HCT116 (cell line): Measurements from ENCODE around the gene INPP5D. TPM values are rescaled to one million over a fixed set of nuclear protein-coding genes. Genes with fewer than 3 reads are reported as not detected.

Source experiments
- ATAC-seq: fragments of 200-7000 bp; cut with Tn5 transposase; 2 replicates; pipeline ENCODE4 v1.9.1; 2020; ENCODE audit warnings: mild to moderate bottlenecking, moderate library complexity
- BruUV-seq: library from RNA; stranded (reverse); fragments of 400-500 nt; replicated peaks from 2 replicates; lab custom pipeline; 2021; lab: Mats Ljungman, UMichigan
- CTCF ChIA-PET: fragments of 300-600 bp; sonication (Branson Sonifier 250); formaldehyde crosslinking; loops from one replicate; lab custom pipeline; 2021; ENCODE audit warnings: antibody characterized with exemption; lab: Charles Lee
- POLR2A ChIA-PET: fragments of 300-600, 350-600 bp; sonication (Branson Sonifier 250); formaldehyde crosslinking; loops from one replicate; lab custom pipeline; 2021; ENCODE audit warnings: antibody characterized with exemption; lab: Charles Lee
- RAD21 ChIA-PET, 2 experiments: fragments of 300-600 bp; sonication (Branson Sonifier 250); formaldehyde crosslinking; loops; one replicate each; lab custom pipeline; 2023; ENCODE audit warnings: low total read pairs in 2 of 2; ENCODE audit not compliant: uncharacterized antibody in 2 of 2, unreplicated experiment in 2 of 2, low non-redundant PET in 1 of 2; lab: Charles Lee
- DNase-seq: peaks from one replicate; pipeline ENCODE4 v3.0.0-alpha.2; 2010; ENCODE audit warnings: low read depth, low spot score
- H2AFZ ChIP-seq: fragments of 200-600 bp; shearing (Covaris generic), sonication (generic); 2 replicates; pipeline ENCODE4 v1.6.1; 2017; ENCODE audit warnings: low read depth, mixed run types, mixed read lengths, antibody characterized with exemption, low read length; ENCODE audit not compliant: poor library complexity, severe bottlenecking
- H3K27ac ChIP-seq: 2 replicates; pipeline ENCODE4 v1.5.1; 2012; ENCODE audit warnings: low read depth, low read length
- H3K27me3 ChIP-seq: fragments of 200-600 bp; sonication (generic); 2 replicates; pipeline ENCODE4 v1.6.1; 2016; ENCODE audit warnings: mixed run types, low read length, mixed read lengths; ENCODE audit not compliant: insufficient read depth
- H3K36me3 ChIP-seq, 2 experiments: fragments of 200-500 bp in 1 of 2; fragments of 200-600 bp in 1 of 2; sonication (Bioruptor generic) in 1 of 2; sonication (generic) in 1 of 2; 2 replicates each; pipeline versions ENCODE4 v1.5.1 to v1.6.1; 2014 to 2016; ENCODE audit warnings: low read length in 2 of 2, inconsistent platforms in 1 of 2, mixed read lengths in 1 of 2, mixed run types in 1 of 2; ENCODE audit not compliant: insufficient read depth in 2 of 2, control insufficient read depth in 1 of 2
- H3K4me1 ChIP-seq, 2 experiments: fragments of 200-600 bp in 1 of 2; sonication (generic) in 1 of 2; 2 replicates each; pipeline versions ENCODE4 v1.5.1 to v1.6.1; 2012 to 2017; ENCODE audit warnings: low read length in 2 of 2, inconsistent platforms in 1 of 2, mild to moderate bottlenecking in 1 of 2, mixed read lengths in 1 of 2, mixed run types in 1 of 2, moderate library complexity in 1 of 2; ENCODE audit not compliant: insufficient read depth in 2 of 2, control insufficient read depth in 1 of 2
- H3K4me2 ChIP-seq: fragments of 200-600 bp; sonication (generic); 2 replicates; pipeline ENCODE4 v1.6.1; 2017; ENCODE audit warnings: mixed run types, low read length, mixed read lengths
- H3K4me3 ChIP-seq, 2 experiments: fragments of 200-600 bp in 1 of 2; sonication (generic) in 1 of 2; replicated peaks in 1 of 2; 2 replicates each; pipeline ENCODE4 v1.5.1; 2011 to 2016; ENCODE audit warnings: low read length in 2 of 2, control low read depth in 1 of 2, low read depth in 1 of 2, mild to moderate bottlenecking in 1 of 2, mixed read lengths in 1 of 2, mixed run types in 1 of 2
- H3K79me2 ChIP-seq: fragments of 200-600 bp; sonication (generic); 2 replicates; pipeline ENCODE4 v1.6.1; 2017; ENCODE audit warnings: mild to moderate bottlenecking, mixed run types, low read length, moderate library complexity, mixed read lengths; ENCODE audit not compliant: insufficient read depth
- H3K9ac ChIP-seq: fragments of 200-600 bp; sonication (generic); 2 replicates; pipeline ENCODE4 v1.6.1; 2016; ENCODE audit warnings: low read length, mixed read lengths
- H3K9me2 ChIP-seq: fragments of 200-600 bp; sonication (generic), shearing (Covaris generic); 2 replicates; pipeline ENCODE4 v1.6.1; 2017; ENCODE audit warnings: mixed run types, mild to moderate bottlenecking, moderate library complexity; ENCODE audit not compliant: insufficient read depth
- H3K9me3 ChIP-seq, 2 experiments: fragments of 200-500 bp in 1 of 2; fragments of 200-600 bp in 1 of 2; sonication (Bioruptor generic) in 1 of 2; sonication (generic) in 1 of 2; 2 replicates each; pipeline ENCODE4 v1.6.1; 2014 to 2017; ENCODE audit warnings: low read length in 2 of 2, mixed read lengths in 2 of 2, inconsistent platforms in 1 of 2, low read depth in 1 of 2, mild to moderate bottlenecking in 1 of 2, mixed run types in 1 of 2, moderate library complexity in 1 of 2; ENCODE audit not compliant: control insufficient read depth in 1 of 2, insufficient read depth in 1 of 2
- H4K20me1 ChIP-seq: fragments of 200-600 bp; sonication (generic), shearing (Covaris generic); 2 replicates; pipeline ENCODE4 v1.6.1; 2017; ENCODE audit warnings: mixed run types, mild to moderate bottlenecking, moderate library complexity; ENCODE audit not compliant: insufficient read depth
- ATF3 ChIP-seq: IDR thresholded peaks from 2 replicates; pipeline ENCODE4 v1.6.1; 2012
- CBX3 ChIP-seq: IDR thresholded peaks from 2 replicates; pipeline ENCODE4 v1.6.1; 2012; ENCODE audit warnings: low read depth
- CEBPB ChIP-seq: IDR thresholded peaks from 2 replicates; pipeline ENCODE4 v1.6.1; 2012; ENCODE audit warnings: low read depth
- CTCF ChIP-seq, 3 experiments: fragments of 200-600 bp in 1 of 3; sonication (generic) in 1 of 3; IDR thresholded peaks in 2 of 3; conservative IDR thresholded peaks in 1 of 3; 2 replicates each; pipeline ENCODE4 v1.5.1; 2012 to 2017; ENCODE audit warnings: low read depth in 2 of 3, low read length in 2 of 3, antibody characterized with exemption in 1 of 3, borderline replicate concordance in 1 of 3, control low read depth in 1 of 3, mild to moderate bottlenecking in 1 of 3, mixed read lengths in 1 of 3, mixed run types in 1 of 3, moderate library complexity in 1 of 3; ENCODE audit not compliant: insufficient read depth in 1 of 3
- EZH2 ChIP-seq: fragments of 200-600 bp; sonication (generic); IDR thresholded peaks from 2 replicates; pipeline ENCODE4 v1.6.1; 2017; ENCODE audit warnings: antibody characterized with exemption, mixed run types
- EZH2phosphoT487 ChIP-seq: fragments of 200-600 bp; IDR thresholded peaks from 2 replicates; pipeline ENCODE4 v1.6.1; 2018; ENCODE audit warnings: antibody characterized with exemption, borderline replicate concordance
- FOSL1 ChIP-seq: IDR thresholded peaks from 2 replicates; pipeline ENCODE4 v1.6.1; 2012; ENCODE audit warnings: low read depth
- JUND ChIP-seq: IDR thresholded peaks from 2 replicates; pipeline ENCODE4 v1.6.1; 2012
- MAX ChIP-seq: IDR thresholded peaks from 2 replicates; pipeline ENCODE4 v1.6.1; 2012
- POLR2A ChIP-seq: IDR thresholded peaks from 2 replicates; pipeline ENCODE4 v1.7.0; 2011; ENCODE audit warnings: borderline replicate concordance; ENCODE audit not compliant: insufficient read depth, insufficient read length; ENCODE audit errors: extremely low read depth
- POLR2AphosphoS5 ChIP-seq: IDR thresholded peaks from 2 replicates; pipeline ENCODE4 v1.6.1; 2011; ENCODE audit warnings: mild to moderate bottlenecking, low read depth, low read length, moderate library complexity
- RAD21 ChIP-seq: IDR thresholded peaks from 2 replicates; pipeline ENCODE4 v1.6.1; 2012; ENCODE audit warnings: low read depth, mild to moderate bottlenecking
- REST ChIP-seq: IDR thresholded peaks from 2 replicates; pipeline ENCODE4 v1.6.1; 2012; ENCODE audit warnings: low read depth
- SIN3A ChIP-seq: IDR thresholded peaks from 2 replicates; pipeline ENCODE4 v1.6.1; 2012; ENCODE audit warnings: low read depth
- SP1 ChIP-seq: IDR thresholded peaks from 2 replicates; pipeline ENCODE4 v1.6.1; 2012; ENCODE audit warnings: low read depth
- TCF7L2 ChIP-seq: IDR thresholded peaks from 2 replicates; pipeline ENCODE4 v1.7.0; 2011; ENCODE audit warnings: borderline replicate concordance, inconsistent platforms; ENCODE audit not compliant: insufficient read depth, insufficient read length; ENCODE audit errors: extremely low read depth
- YY1 ChIP-seq: IDR thresholded peaks from 2 replicates; pipeline ENCODE4 v1.6.1; 2011; ENCODE audit warnings: low read length, low read depth, moderate library complexity, mild to moderate bottlenecking; ENCODE audit not compliant: insufficient replicate concordance; ENCODE audit errors: extremely low read depth
- ZBTB33 ChIP-seq: IDR thresholded peaks from 2 replicates; pipeline ENCODE4 v1.6.1; 2011; ENCODE audit warnings: mild to moderate bottlenecking, low read length, moderate library complexity; ENCODE audit not compliant: insufficient replicate concordance; ENCODE audit errors: extremely low read depth
- ZFX ChIP-seq: fragments of 450-650 bp; IDR thresholded peaks from 2 replicates; pipeline ENCODE4 v1.6.1; 2017
- ZNF274 ChIP-seq: fragments of 200-500 bp; sonication (Bioruptor generic); IDR thresholded peaks from 2 replicates; pipeline ENCODE4 v1.6.1; 2014; ENCODE audit warnings: mild to moderate bottlenecking, low read depth, low read length, inconsistent platforms
- intact Hi-C: fragments of 100-400 bp; cut with micrococcal nuclease; formaldehyde crosslinking; loops from 2 replicates; pipeline ENCODE4 v1.10.0; 2022
- total RNA-seq: library from RNA; stranded (reverse); gene quantifications from one replicate; pipeline ENCODE4 v1.2.1, GENCODE V29; 2021; ENCODE audit not compliant: unreplicated experiment

INPP5D gene
- total RNA-seq, 1 experiment from 2014 or later: 1.8 TPM

GRCh38 chr2:233013027-233013461, 47.1 kb upstream of the INPP5D start, which contains the start of gene NGEF:
Gene NGEF, minus strand, starts transcription at chr2:233013256. Its CDS starts 38,366 bp downstream, at chr2:232974890.
- Histone ChIP-seq H3K27ac (no peak within 1 kb of the TSS), H3K79me2 (no peaks in the 10 kb centered on the region), H3K9ac (no peak within 1 kb of the TSS), H3K4me1 (peaks cover 2 to 5% of the 10 kb centered on the region in 2 experiments; a peak in 2 of 4 replicates), H3K4me3 (no peak within 1 kb of the TSS), H2AFZ (no peak within 1 kb of the TSS), H3K9me3 (no peaks in the 10 kb centered on the region), H3K27me3 (no peaks in the 10 kb centered on the region), H3K4me2 (no peak within 1 kb of the TSS), H3K9me2 (no peaks in the 10 kb centered on the region), H3K36me3 (no peaks in the 10 kb centered on the region), H4K20me1 (no peaks in the 10 kb centered on the region)
- POLR2A ChIA-PET: no interaction called here
- DNase-seq: no peak
- RAD21 ChIA-PET: no interaction called here
- no peak for TF ChIP-seq CEBPB
- no peak for TF ChIP-seq MAX
- no peak for TF ChIP-seq TCF7L2
- TF ChIP-seq ZFX: no peak
- TF ChIP-seq SP1: no peak
- no peak for TF ChIP-seq FOSL1
- no peak for TF ChIP-seq POLR2AphosphoS5
- no peak for TF ChIP-seq EZH2
- no peak for TF ChIP-seq YY1
- no peak for TF ChIP-seq CTCF (IDR thresholded peaks at IDR 0.05 in 2 of 3, conservative IDR thresholded peaks at IDR 0.05 in 1 of 3; ENCODE audit: borderline replicate concordance in 1 of 3, insufficient read depth in 1 of 3, low read depth in 2 of 3, low read length in 2 of 3)
- TF ChIP-seq POLR2A: no peak
- no peak for TF ChIP-seq ATF3
- TF ChIP-seq ZNF274: no peak
- TF ChIP-seq RAD21: no peak
- TF ChIP-seq SIN3A: no peak
- TF ChIP-seq JUND: no peak
- TF ChIP-seq ZBTB33: no peak
- TF ChIP-seq EZH2phosphoT487: no peak
- no peak for TF ChIP-seq REST
- TF ChIP-seq CBX3: no peak
- ATAC-seq: no peak
- intact Hi-C loops: no loop called here
- CTCF ChIA-PET: no interaction called here
- BruUV-seq: no TSS peak
